HepG2 (cell line): ENCODE measurements around the gene N4BP2.

Experiments used
- RAD51 ChIP-seq: fragments of 450-650 bp; IDR thresholded peaks from 2 replicates; pipeline ENCODE4 v1.6.1; 2016; ENCODE audit warnings: borderline replicate concordance
- SMAD1 ChIP-seq: sonication (generic); formaldehyde crosslinking; IDR thresholded peaks from 2 replicates; pipeline ENCODE4 v1.4.0; 2020; ENCODE audit warnings: missing genetic modification reagents, low read depth, mild to moderate bottlenecking, borderline replicate concordance
- SMC3 ChIP-seq: IDR thresholded peaks from 2 replicates; pipeline ENCODE4 v1.6.1; 2011; ENCODE audit warnings: low read length, improper control_type of control experiment
- ZBTB7A ChIP-seq: sonication (generic); formaldehyde crosslinking; IDR thresholded peaks from 2 replicates; pipeline ENCODE4 v1.8.0; 2022; ENCODE audit warnings: mild to moderate bottlenecking, missing genetic modification reagents
- ZNF292 ChIP-seq: sonication (generic); formaldehyde crosslinking; IDR thresholded peaks from 2 replicates; pipeline ENCODE4 v1.8.1; 2022; ENCODE audit warnings: mild to moderate bottlenecking, low read depth, missing genetic modification reagents, borderline replicate concordance
- ZNF335 ChIP-seq: sonication (generic); formaldehyde crosslinking; IDR thresholded peaks from 2 replicates; pipeline ENCODE4 v1.4.0; 2020; ENCODE audit warnings: missing genetic modification reagents
- ZNF841 ChIP-seq: sonication (generic); formaldehyde crosslinking; IDR thresholded peaks from 2 replicates; pipeline ENCODE4 v1.8.1; 2023; ENCODE audit warnings: missing genetic modification reagents, borderline replicate concordance

DNA sequence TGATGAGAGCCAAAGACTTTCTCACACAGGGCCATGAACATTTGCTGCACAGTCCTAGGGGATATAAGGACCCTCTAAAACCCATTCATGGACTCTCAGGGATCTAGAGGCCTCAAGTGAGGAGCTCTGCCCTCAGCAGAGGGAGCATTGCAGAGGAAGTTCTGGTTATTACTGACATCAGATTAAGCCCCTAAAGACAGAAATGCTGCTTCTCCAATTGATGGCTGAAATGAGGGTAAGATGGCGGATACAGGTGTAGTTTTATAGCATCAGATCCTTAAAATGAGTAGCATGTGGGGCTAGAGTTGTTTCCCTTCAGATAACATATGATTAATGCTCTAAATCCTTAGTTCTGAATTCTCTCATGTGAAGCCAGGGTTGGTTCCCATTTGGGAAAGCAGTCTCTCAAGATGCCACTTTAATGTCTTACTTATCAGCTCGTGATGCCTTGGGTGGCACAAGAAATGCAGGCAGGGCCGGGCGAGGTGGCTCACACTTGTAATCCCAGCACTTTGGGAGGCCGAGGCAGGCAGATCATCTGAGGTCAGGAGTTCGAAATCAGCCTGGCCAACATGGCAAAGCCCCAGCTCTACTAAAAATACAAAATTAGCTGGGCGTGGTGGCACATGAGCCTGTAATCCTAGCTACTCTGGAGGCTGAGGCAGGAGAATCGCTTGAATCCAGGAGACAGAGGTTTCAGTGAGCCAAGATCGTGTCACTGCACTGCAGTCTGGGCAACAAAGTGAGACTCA lies 148.0 kb downstream of the N4BP2 start:
- TF ChIP-seq ZNF841 (CRISPR knock-in tag) (no peak), SMAD1 (no peak), ZBTB7A (CRISPR knock-in tag) (no peak), ZNF335 (CRISPR knock-in tag) (no peak), ZNF292 (CRISPR knock-in tag) (no peak), RAD51 (no peak), SMC3 (no peak)
